22Rv1 (cell line): Measurements from ENCODE around the gene NPY4R.
"Not testable (repeated sequence)": the region's sequence is repeated elsewhere in the genome, so short reads cannot be mapped to it uniquely, and the experiment has no call there.

ENCODE experiments used
- ZFX ChIP-seq: fragments of 450-650 bp; IDR thresholded peaks from 2 replicates; pipeline ENCODE4 v1.6.1; 2017; ENCODE audit warnings: antibody characterized with exemption, borderline replicate concordance
- TF ChIP-seq, protein P1 (sequence below): fragments of 450-650 bp; IDR thresholded peaks from 2 replicates; pipeline ENCODE4 v1.5.1; 2017; ENCODE audit warnings: mild to moderate bottlenecking

DNA sequence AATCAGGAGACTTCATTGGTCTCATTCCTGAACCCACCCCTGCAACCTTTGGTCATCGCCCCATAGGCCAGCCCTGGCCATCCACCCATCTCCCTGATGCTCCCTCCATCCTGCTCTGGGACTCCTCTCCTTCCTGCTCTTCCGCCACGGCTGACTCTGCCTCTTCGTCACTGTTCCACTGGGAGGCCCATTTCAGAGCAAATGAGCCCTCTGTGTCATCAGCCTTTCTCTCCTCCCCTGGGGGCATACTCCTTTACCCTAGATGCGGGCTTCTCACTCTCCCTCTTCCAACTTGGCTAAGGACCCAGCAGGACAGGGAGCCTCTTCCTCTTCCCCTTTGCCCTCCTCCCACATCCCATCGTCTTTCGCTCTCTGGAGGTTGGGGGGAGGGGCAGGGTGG lies 47.5 kb downstream of the NPY4R start:
- TF ChIP-seq, protein P1, sequence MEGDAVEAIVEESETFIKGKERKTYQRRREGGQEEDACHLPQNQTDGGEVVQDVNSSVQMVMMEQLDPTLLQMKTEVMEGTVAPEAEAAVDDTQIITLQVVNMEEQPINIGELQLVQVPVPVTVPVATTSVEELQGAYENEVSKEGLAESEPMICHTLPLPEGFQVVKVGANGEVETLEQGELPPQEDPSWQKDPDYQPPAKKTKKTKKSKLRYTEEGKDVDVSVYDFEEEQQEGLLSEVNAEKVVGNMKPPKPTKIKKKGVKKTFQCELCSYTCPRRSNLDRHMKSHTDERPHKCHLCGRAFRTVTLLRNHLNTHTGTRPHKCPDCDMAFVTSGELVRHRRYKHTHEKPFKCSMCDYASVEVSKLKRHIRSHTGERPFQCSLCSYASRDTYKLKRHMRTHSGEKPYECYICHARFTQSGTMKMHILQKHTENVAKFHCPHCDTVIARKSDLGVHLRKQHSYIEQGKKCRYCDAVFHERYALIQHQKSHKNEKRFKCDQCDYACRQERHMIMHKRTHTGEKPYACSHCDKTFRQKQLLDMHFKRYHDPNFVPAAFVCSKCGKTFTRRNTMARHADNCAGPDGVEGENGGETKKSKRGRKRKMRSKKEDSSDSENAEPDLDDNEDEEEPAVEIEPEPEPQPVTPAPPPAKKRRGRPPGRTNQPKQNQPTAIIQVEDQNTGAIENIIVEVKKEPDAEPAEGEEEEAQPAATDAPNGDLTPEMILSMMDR, result not testable (repeated sequence)
- not testable (repeated sequence) for TF ChIP-seq ZFX
